Measurements from ENCODE around the gene FSTL5. TPM values are rescaled to one million over a fixed set of nuclear protein-coding genes. Genes with fewer than 3 reads are reported as not detected.

Gene FSTL5
- total RNA-seq, 1 donor from 2014 or later = 0.08 TPM

DNA sequence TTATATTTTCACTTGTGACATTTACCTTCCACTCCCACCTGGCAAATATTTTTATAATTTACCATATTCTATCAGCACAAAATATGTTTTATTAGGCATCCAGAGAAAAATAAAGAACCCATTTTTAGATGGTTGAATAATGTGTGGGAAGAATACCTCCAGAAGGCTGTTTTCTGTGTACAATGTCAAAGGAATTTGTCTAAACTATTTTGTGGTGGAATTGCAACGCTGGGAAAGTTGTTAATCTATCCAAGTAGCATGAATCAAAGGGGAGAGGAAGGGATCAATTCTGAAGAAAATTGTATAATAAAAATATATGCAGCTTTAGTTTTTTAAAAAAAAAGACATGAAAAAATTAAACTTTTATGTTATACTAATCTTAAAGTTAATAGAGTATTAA is 706.5 kb downstream of the FSTL5 start:
- no peaks in the 10 kb centered on the region for H3K27me3 Mint-ChIP-seq (ENCODE audit: unreplicated experiment)
- H3K27ac Mint-ChIP-seq (ENCODE audit: unreplicated experiment) = no peak overlapping the region
- H3K4me3 Mint-ChIP-seq (ENCODE audit: unreplicated experiment) = no peak overlapping the region
- TF ChIP-seq, protein P1, sequence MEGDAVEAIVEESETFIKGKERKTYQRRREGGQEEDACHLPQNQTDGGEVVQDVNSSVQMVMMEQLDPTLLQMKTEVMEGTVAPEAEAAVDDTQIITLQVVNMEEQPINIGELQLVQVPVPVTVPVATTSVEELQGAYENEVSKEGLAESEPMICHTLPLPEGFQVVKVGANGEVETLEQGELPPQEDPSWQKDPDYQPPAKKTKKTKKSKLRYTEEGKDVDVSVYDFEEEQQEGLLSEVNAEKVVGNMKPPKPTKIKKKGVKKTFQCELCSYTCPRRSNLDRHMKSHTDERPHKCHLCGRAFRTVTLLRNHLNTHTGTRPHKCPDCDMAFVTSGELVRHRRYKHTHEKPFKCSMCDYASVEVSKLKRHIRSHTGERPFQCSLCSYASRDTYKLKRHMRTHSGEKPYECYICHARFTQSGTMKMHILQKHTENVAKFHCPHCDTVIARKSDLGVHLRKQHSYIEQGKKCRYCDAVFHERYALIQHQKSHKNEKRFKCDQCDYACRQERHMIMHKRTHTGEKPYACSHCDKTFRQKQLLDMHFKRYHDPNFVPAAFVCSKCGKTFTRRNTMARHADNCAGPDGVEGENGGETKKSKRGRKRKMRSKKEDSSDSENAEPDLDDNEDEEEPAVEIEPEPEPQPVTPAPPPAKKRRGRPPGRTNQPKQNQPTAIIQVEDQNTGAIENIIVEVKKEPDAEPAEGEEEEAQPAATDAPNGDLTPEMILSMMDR (IDR thresholded peaks at IDR 0.05; ENCODE audit: unreplicated experiment) = no peak
- H3K36me3 Mint-ChIP-seq (ENCODE audit: low read depth, unreplicated experiment) = no peaks in the 10 kb centered on the region
- DNase-seq (ENCODE audit: low spot score) = no peak
- peaks cover 5% of the 10 kb centered on the region for H3K4me1 Mint-ChIP-seq (ENCODE audit: unreplicated experiment)
- no peaks in the 10 kb centered on the region for H3K9me3 Mint-ChIP-seq (ENCODE audit: unreplicated experiment)

GRCh38 chr4:161454860-161455259 is 708.9 kb downstream of the FSTL5 start:
- no peak for DNase-seq (ENCODE audit: low spot score)
- no peaks in the 10 kb centered on the region for H3K4me1 Mint-ChIP-seq (ENCODE audit: unreplicated experiment)
- H3K27ac Mint-ChIP-seq (ENCODE audit: unreplicated experiment) = no peak overlapping the region
- TF ChIP-seq, protein P1 (IDR thresholded peaks at IDR 0.05; ENCODE audit: unreplicated experiment) = no peak
- H3K9me3 Mint-ChIP-seq (ENCODE audit: unreplicated experiment) = no peaks in the 10 kb centered on the region
- no peaks in the 10 kb centered on the region for H3K36me3 Mint-ChIP-seq (ENCODE audit: low read depth, unreplicated experiment)
- H3K4me3 Mint-ChIP-seq (ENCODE audit: unreplicated experiment) = no peak overlapping the region
- no peaks in the 10 kb centered on the region for H3K27me3 Mint-ChIP-seq (ENCODE audit: unreplicated experiment)

GRCh38 chr4:161448550-161449180 is 715.1 kb downstream of the FSTL5 start:
- TF ChIP-seq, protein P1 (IDR thresholded peaks at IDR 0.05; ENCODE audit: unreplicated experiment) = no peak
- Mint-ChIP-seq H3K27ac (ENCODE audit: unreplicated experiment) (no peak overlapping the region), H3K9me3 (ENCODE audit: unreplicated experiment) (no peaks in the 10 kb centered on the region), H3K36me3 (ENCODE audit: low read depth, unreplicated experiment) (no peaks in the 10 kb centered on the region), H3K27me3 (ENCODE audit: unreplicated experiment) (peaks cover 1% of the 10 kb centered on the region), H3K4me3 (ENCODE audit: unreplicated experiment) (no peak overlapping the region), H3K4me1 (ENCODE audit: unreplicated experiment) (no peaks in the 10 kb centered on the region)
- no peak for DNase-seq (ENCODE audit: low spot score)

GRCh38 chr4:161444626-161445025 is 719.2 kb downstream of the FSTL5 start:
- Mint-ChIP-seq H3K27me3 (ENCODE audit: unreplicated experiment) (peaks cover 1% of the 10 kb centered on the region), H3K36me3 (ENCODE audit: low read depth, unreplicated experiment) (no peaks in the 10 kb centered on the region), H3K9me3 (ENCODE audit: unreplicated experiment) (no peaks in the 10 kb centered on the region), H3K27ac (ENCODE audit: unreplicated experiment) (no peak overlapping the region), H3K4me3 (ENCODE audit: unreplicated experiment) (no peak overlapping the region), H3K4me1 (ENCODE audit: unreplicated experiment) (no peaks in the 10 kb centered on the region)
- TF ChIP-seq, protein P1 (IDR thresholded peaks at IDR 0.05; ENCODE audit: unreplicated experiment) = no peak
- DNase-seq (ENCODE audit: low spot score) = no peak

- no peak for DNase-seq (ENCODE audit: low spot score)
- H3K27ac Mint-ChIP-seq (ENCODE audit: unreplicated experiment) = no peak overlapping the region
- no peaks in the 10 kb centered on the region for H3K36me3 Mint-ChIP-seq (ENCODE audit: low read depth, unreplicated experiment)
- no peak overlapping the region for H3K4me3 Mint-ChIP-seq (ENCODE audit: unreplicated experiment)
- H3K9me3 Mint-ChIP-seq (ENCODE audit: unreplicated experiment) = no peaks in the 10 kb centered on the region
- TF ChIP-seq, protein P1 (IDR thresholded peaks at IDR 0.05; ENCODE audit: unreplicated experiment) = no peak
- no peaks in the 10 kb centered on the region for H3K27me3 Mint-ChIP-seq (ENCODE audit: unreplicated experiment)
- no peaks in the 10 kb centered on the region for H3K4me1 Mint-ChIP-seq (ENCODE audit: unreplicated experiment)
These were observed 720.9 kb downstream of the FSTL5 start for GRCh38 chr4:161442921-161443320.
